CD14-positive monocyte (primary cell): ENCODE results near the gene IL4R. TPM values are rescaled to one million over a fixed set of nuclear protein-coding genes. Genes with fewer than 3 reads are reported as not detected.

Source experiments
- DNase-seq, 3 donors: peaks; one replicate each; pipeline ENCODE4 v3.0.0-alpha.2; 2011 to 2022
- H2AFZ ChIP-seq: 2 replicates; pipeline ENCODE4 v1.6.0; 2012; ENCODE audit warnings: mild to moderate bottlenecking, low read depth, low read length, inconsistent platforms; ENCODE audit not compliant: insufficient read depth, poor library complexity, severe bottlenecking
- H3K27ac ChIP-seq, 2 donors: 1 replicate in 1 of 2; 2 replicates in 1 of 2; pipeline ENCODE4 v1.5.1; 2012 to 2013; ENCODE audit warnings: low read length in 2 of 2, control low read depth in 1 of 2, inconsistent platforms in 1 of 2, low read depth in 1 of 2, mild to moderate bottlenecking in 1 of 2
- H3K27me3 ChIP-seq, 2 donors: one replicate each; pipeline versions ENCODE4 v1.6.0 to v1.6.1; 2011 to 2013; ENCODE audit warnings: low read length in 2 of 2; ENCODE audit not compliant: control insufficient read depth in 2 of 2, insufficient read depth in 2 of 2
- H3K36me3 ChIP-seq, 2 donors: replicated peaks in 1 of 2; 1 replicate in 1 of 2; 2 replicates in 1 of 2; pipeline versions ENCODE4 v1.5.1 to v1.6.1; 2012 to 2013; ENCODE audit warnings: low read length in 2 of 2, control low read depth in 1 of 2, inconsistent platforms in 1 of 2, mild to moderate bottlenecking in 1 of 2; ENCODE audit not compliant: insufficient read depth in 2 of 2, control insufficient read depth in 1 of 2
- H3K4me1 ChIP-seq, 2 donors: 1 replicate in 1 of 2; 2 replicates in 1 of 2; pipeline versions ENCODE4 v1.5.1 to v1.6.1; 2012 to 2013; ENCODE audit warnings: low read length in 2 of 2, control low read depth in 1 of 2, inconsistent platforms in 1 of 2, mild to moderate bottlenecking in 1 of 2, moderate library complexity in 1 of 2; ENCODE audit not compliant: insufficient read depth in 2 of 2, control insufficient read depth in 1 of 2
- H3K4me2 ChIP-seq: replicated peaks from 2 replicates; pipeline ENCODE3; 2012; ENCODE audit warnings: low read length, moderate library complexity, mild to moderate bottlenecking; ENCODE audit not compliant: poor library complexity, severe bottlenecking; ENCODE audit errors: extremely low read depth
- H3K4me3 ChIP-seq, 3 experiments: fragments of 200-600 bp in 1 of 3; sonication (generic) in 1 of 3; replicated peaks in 1 of 3; 1 replicate in 2 of 3; 2 replicates in 1 of 3; pipeline ENCODE4 v1.5.1; 2011 to 2013; ENCODE audit warnings: low read length in 3 of 3, mild to moderate bottlenecking in 3 of 3, control low read depth in 2 of 3, low read depth in 2 of 3, inconsistent platforms in 1 of 3, moderate library complexity in 1 of 3
- H3K79me2 ChIP-seq: 2 replicates; pipeline ENCODE4 v1.6.0; 2012; ENCODE audit warnings: mild to moderate bottlenecking, control low read depth, inconsistent platforms, low read length, moderate library complexity; ENCODE audit not compliant: insufficient read depth
- H3K9ac ChIP-seq: 2 replicates; pipeline ENCODE4 v1.6.0; 2017; ENCODE audit warnings: low read length, mild to moderate bottlenecking; ENCODE audit not compliant: insufficient read depth, poor library complexity, severe bottlenecking
- H3K9me3 ChIP-seq, 2 donors: replicated peaks in 1 of 2; 1 replicate in 1 of 2; 2 replicates in 1 of 2; pipeline versions ENCODE4 v1.5.1 to v1.6.1; 2012 to 2013; ENCODE audit warnings: low read length in 2 of 2, control low read depth in 1 of 2; ENCODE audit not compliant: control insufficient read depth in 1 of 2, insufficient read depth in 1 of 2
- H4K20me1 ChIP-seq: 2 replicates; pipeline ENCODE4 v1.6.0; 2012; ENCODE audit warnings: mild to moderate bottlenecking, low read length, control low read depth, moderate library complexity; ENCODE audit not compliant: insufficient read depth
- H3K27ac Mint-ChIP-seq, 7 donors: one replicate each; pipeline ENCODE4 v1.8.0; 2020; ENCODE audit warnings: mild to moderate bottlenecking in 7 of 7, mixed read lengths in 7 of 7, moderate library complexity in 6 of 7, inconsistent platforms in 2 of 7
- H3K27me3 Mint-ChIP-seq, 3 donors: one replicate each; pipeline ENCODE4 v1.8.0; 2021 to 2022; ENCODE audit warnings: low read depth in 3 of 3, mild to moderate bottlenecking in 3 of 3, mixed read lengths in 3 of 3, moderate library complexity in 3 of 3, inconsistent platforms in 1 of 3
- H3K36me3 Mint-ChIP-seq, 2 donors: one replicate each; pipeline ENCODE4 v1.8.0; 2020; ENCODE audit warnings: mixed read lengths in 2 of 2, inconsistent platforms in 1 of 2, mild to moderate bottlenecking in 1 of 2
- H3K4me1 Mint-ChIP-seq: one replicate; pipeline ENCODE4 v1.8.0; 2020; ENCODE audit warnings: mild to moderate bottlenecking, mixed read lengths
- H3K4me3 Mint-ChIP-seq, 2 donors: one replicate each; pipeline ENCODE4 v1.8.0; 2020; ENCODE audit warnings: mild to moderate bottlenecking in 2 of 2, mixed read lengths in 2 of 2, moderate library complexity in 1 of 2
- H3K9me3 Mint-ChIP-seq, 7 donors: one replicate each; pipeline ENCODE4 v1.8.0; 2020 to 2022; ENCODE audit warnings: mixed read lengths in 7 of 7, mild to moderate bottlenecking in 6 of 7, moderate library complexity in 6 of 7, inconsistent platforms in 2 of 7
- WGBS: methylation state at CpG from one replicate; pipeline ENCODE4 v1.1.5; 2013; ENCODE audit warnings: missing lambda C conversion rate; ENCODE audit not compliant: insufficient coverage; 5-methylcytosine and 5-hydroxymethylcytosine counted together
- intact Hi-C, 2 donors: fragments of 100-400 bp; cut with micrococcal nuclease; formaldehyde crosslinking; loops; one replicate each; pipeline versions ENCODE4 v1.15.0 to v1.15.1; 2023
- polyA plus RNA-seq, 3 donors: library from polyadenylated mRNA; depleted of rRNA in 1 of 3; unstranded in 2 of 3; stranded (reverse) in 1 of 3; fragments of 300-500 nt in 2 of 3; fragments of >200 nt in 1 of 3; fragmentation: Illumina TruSeq in 2 of 3; gene quantifications; 1 replicate in 2 of 3; 2 replicates in 1 of 3; pipeline ENCODE4 v1.2.3, GENCODE V29; 2012 to 2021
- TF ChIP-seq, protein P1 (sequence below): fragments of 200-600 bp; IDR thresholded peaks from one replicate; pipeline ENCODE4 v1.8.0; 2022; ENCODE audit warnings: antibody characterized with exemption, mild to moderate bottlenecking

The IL4R gene
- polyA plus RNA-seq, 3 donors = 25.1 to 80.4 (median 35.6) TPM

DNA sequence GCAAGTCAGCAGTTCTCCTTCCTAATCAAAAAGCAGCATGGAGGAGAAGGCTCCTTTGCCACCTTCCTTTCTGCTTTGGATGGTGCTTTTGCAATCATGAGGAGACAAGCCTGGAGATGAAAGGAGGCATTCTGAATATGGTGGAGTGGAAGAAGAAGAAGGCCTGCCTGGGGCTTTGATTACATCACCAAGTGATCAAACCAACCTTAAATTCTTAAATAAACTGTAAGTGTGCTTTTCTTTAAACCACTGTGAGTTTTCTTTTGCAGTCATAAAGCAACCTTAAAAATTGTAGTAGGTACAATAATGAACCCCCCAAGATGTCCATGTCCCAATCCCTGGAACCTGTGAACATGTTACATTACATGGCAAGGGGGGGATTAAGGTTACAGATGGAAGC lies 56.5 kb downstream of the IL4R start:
- Histone ChIP-seq H3K9ac (no peak overlapping the region), H3K4me1 (peaks cover 48 to 50% of the 10 kb centered on the region in 2 donors), H2AFZ (no peak overlapping the region), H3K9me3 (peaks cover 12% of the 10 kb centered on the region in 2 donors), H4K20me1 (peaks cover 2% of the 10 kb centered on the region), H3K27ac (no peak overlapping the region), H3K27me3 (no peaks in the 10 kb centered on the region), H3K79me2 (no peaks in the 10 kb centered on the region), H3K4me2 (no peak overlapping the region), H3K4me3 (no peak overlapping the region), H3K36me3 (no peaks in the 10 kb centered on the region)
- TF ChIP-seq, protein P1, sequence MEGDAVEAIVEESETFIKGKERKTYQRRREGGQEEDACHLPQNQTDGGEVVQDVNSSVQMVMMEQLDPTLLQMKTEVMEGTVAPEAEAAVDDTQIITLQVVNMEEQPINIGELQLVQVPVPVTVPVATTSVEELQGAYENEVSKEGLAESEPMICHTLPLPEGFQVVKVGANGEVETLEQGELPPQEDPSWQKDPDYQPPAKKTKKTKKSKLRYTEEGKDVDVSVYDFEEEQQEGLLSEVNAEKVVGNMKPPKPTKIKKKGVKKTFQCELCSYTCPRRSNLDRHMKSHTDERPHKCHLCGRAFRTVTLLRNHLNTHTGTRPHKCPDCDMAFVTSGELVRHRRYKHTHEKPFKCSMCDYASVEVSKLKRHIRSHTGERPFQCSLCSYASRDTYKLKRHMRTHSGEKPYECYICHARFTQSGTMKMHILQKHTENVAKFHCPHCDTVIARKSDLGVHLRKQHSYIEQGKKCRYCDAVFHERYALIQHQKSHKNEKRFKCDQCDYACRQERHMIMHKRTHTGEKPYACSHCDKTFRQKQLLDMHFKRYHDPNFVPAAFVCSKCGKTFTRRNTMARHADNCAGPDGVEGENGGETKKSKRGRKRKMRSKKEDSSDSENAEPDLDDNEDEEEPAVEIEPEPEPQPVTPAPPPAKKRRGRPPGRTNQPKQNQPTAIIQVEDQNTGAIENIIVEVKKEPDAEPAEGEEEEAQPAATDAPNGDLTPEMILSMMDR = no peak
- Mint-ChIP-seq H3K36me3 (peaks cover 0 to under 1% of the 10 kb centered on the region in 2 donors), H3K27ac (peak overlapping the region in 3 of 7 donors; percentile 23 to 52 (median 30)), H3K27me3 (peaks cover 0 to 5% (median 0%) of the 10 kb centered on the region in 3 donors), H3K4me1 (peaks cover 21% of the 10 kb centered on the region), H3K9me3 (peaks cover 9 to 17% (median 13%) of the 10 kb centered on the region in 7 donors), H3K4me3 (no peak overlapping the region)
- intact Hi-C loops = loop anchor here in 1 of 2 donors (5.0 kb wide), 1 partner anchor 193 kb away; no protein-coding TSS in a partner anchor
- DNase-seq = no peak

- H3K36me3 Mint-ChIP-seq = no peaks in the 10 kb centered on the region
These were observed 59.5 kb downstream of the IL4R start for GRCh38 chr16:27373312-27373711.

More at GRCh38 chr16:27373312-27373711, 59.5 kb downstream of the IL4R start:
- H3K4me2 ChIP-seq = no peak overlapping the region
- H3K9me3 ChIP-seq = peaks cover 12% of the 10 kb centered on the region in 2 donors
- no peak overlapping the region for H3K4me3 ChIP-seq
- 100% methylated on average over 1 of the region's 3 CpGs for WGBS
- peaks cover 19% of the 10 kb centered on the region for H3K4me1 Mint-ChIP-seq
- H4K20me1 ChIP-seq = no peaks in the 10 kb centered on the region
- DNase-seq = no peak
- H3K9me3 Mint-ChIP-seq = peaks cover 9 to 19% (median 13%) of the 10 kb centered on the region in 7 donors
- no peaks in the 10 kb centered on the region for H3K79me2 ChIP-seq
- peak overlapping the region; percentile 84 to 87 for H3K27ac ChIP-seq
- intact Hi-C loops = loop anchor here in 1 of 2 donors (5.0 kb wide), 1 partner anchor 196 kb away; no protein-coding TSS in a partner anchor
- no peak overlapping the region for H3K27ac Mint-ChIP-seq
- no peaks in the 10 kb centered on the region for H3K27me3 ChIP-seq
- no peaks in the 10 kb centered on the region for H3K36me3 ChIP-seq
- TF ChIP-seq, protein P1 = no peak
- H3K9ac ChIP-seq = no peak overlapping the region
- peaks cover 0 to 5% (median 3%) of the 10 kb centered on the region in 3 donors for H3K27me3 Mint-ChIP-seq
- no peak overlapping the region for H2AFZ ChIP-seq
- peaks cover 53 to 56% of the 10 kb centered on the region in 2 donors for H3K4me1 ChIP-seq
- no peak overlapping the region for H3K4me3 Mint-ChIP-seq
